Liver (tissue), 9 donors: Measurements from ENCODE around the gene TRERF1. TPM values are rescaled to one million over a fixed set of nuclear protein-coding genes. Genes with fewer than 3 reads are reported as not detected.

Experiments used
- DNase-seq: peaks from one replicate; pipeline ENCODE4 v3.0.0-alpha.2; 2017; ENCODE audit warnings: low spot score
- H3K27ac ChIP-seq, 2 donors: one replicate each; pipeline ENCODE4 v1.7.0; 2013; ENCODE audit warnings: inconsistent platforms in 2 of 2, low read length in 2 of 2, control low read depth in 1 of 2, low read depth in 1 of 2, mild to moderate bottlenecking in 1 of 2
- H3K27me3 ChIP-seq, 4 donors: one replicate each; pipeline versions ENCODE4 v1.6.1 to v1.7.0; 2013; ENCODE audit warnings: low read length in 3 of 4, inconsistent platforms in 1 of 4, mild to moderate bottlenecking in 1 of 4, moderate library complexity in 1 of 4; ENCODE audit not compliant: control insufficient read depth in 4 of 4, insufficient read depth in 4 of 4
- H3K36me3 ChIP-seq, 4 donors: one replicate each; pipeline versions ENCODE4 v1.6.1 to v1.7.0; 2013; ENCODE audit warnings: low read length in 3 of 4, mild to moderate bottlenecking in 3 of 4, low read depth in 1 of 4, moderate library complexity in 1 of 4; ENCODE audit not compliant: control insufficient read depth in 4 of 4, insufficient read depth in 3 of 4
- H3K4me1 ChIP-seq, 4 donors: one replicate each; pipeline versions ENCODE4 v1.6.1 to v1.7.0; 2013; ENCODE audit warnings: low read length in 3 of 4, mild to moderate bottlenecking in 3 of 4, moderate library complexity in 1 of 4; ENCODE audit not compliant: control insufficient read depth in 4 of 4, insufficient read depth in 4 of 4
- H3K4me3 ChIP-seq, 3 donors: one replicate each; pipeline versions ENCODE4 v1.6.1 to v1.7.0; 2013; ENCODE audit warnings: low read length in 3 of 3, control low read depth in 1 of 3, low read depth in 1 of 3, mild to moderate bottlenecking in 1 of 3
- H3K9ac ChIP-seq, 2 donors: one replicate each; pipeline ENCODE4 v1.7.0; 2013; ENCODE audit warnings: low read length in 2 of 2, mild to moderate bottlenecking in 2 of 2, moderate library complexity in 2 of 2, control low read depth in 1 of 2, low read depth in 1 of 2
- H3K9me3 ChIP-seq, 4 donors: one replicate each; pipeline versions ENCODE4 v1.6.1 to v1.7.0; 2013; ENCODE audit warnings: low read length in 3 of 4; ENCODE audit not compliant: control insufficient read depth in 4 of 4
- EGR1 ChIP-seq, 2 donors: IDR thresholded peaks; 2 replicates each; pipeline ENCODE4 v1.6.1; 2016 to 2018; ENCODE audit warnings: antibody characterized with exemption in 2 of 2, low read depth in 2 of 2
- FOXA1 ChIP-seq: IDR thresholded peaks from 2 replicates; pipeline ENCODE4 v1.6.1; 2016; ENCODE audit warnings: antibody characterized with exemption
- FOXA2 ChIP-seq: IDR thresholded peaks from 2 replicates; pipeline ENCODE4 v1.6.1; 2016; ENCODE audit warnings: antibody characterized with exemption
- GABPA ChIP-seq, 2 donors: IDR thresholded peaks in 1 of 2; conservative IDR thresholded peaks in 1 of 2; 2 replicates each; pipeline ENCODE4 v1.6.1; 2016; ENCODE audit warnings: antibody characterized with exemption in 2 of 2, mild to moderate bottlenecking in 1 of 2, moderate library complexity in 1 of 2
- HNF4A ChIP-seq, 2 donors: conservative IDR thresholded peaks; 2 replicates each; pipeline ENCODE4 v1.6.1; 2016; ENCODE audit warnings: antibody characterized with exemption in 2 of 2, mild to moderate bottlenecking in 2 of 2
- HNF4G ChIP-seq: IDR thresholded peaks from 2 replicates; pipeline ENCODE4 v1.6.1; 2016; ENCODE audit warnings: antibody characterized with exemption
- JUND ChIP-seq, 2 donors: IDR thresholded peaks; 2 replicates each; pipeline ENCODE4 v1.6.1; 2016; ENCODE audit warnings: antibody characterized with exemption in 2 of 2
- MAX ChIP-seq: IDR thresholded peaks from 2 replicates; pipeline ENCODE4 v1.6.1; 2016; ENCODE audit warnings: antibody characterized with exemption
- NR2F2 ChIP-seq: IDR thresholded peaks from 2 replicates; pipeline ENCODE4 v1.6.1; 2016; ENCODE audit warnings: antibody characterized with exemption
- RAD21 ChIP-seq, 2 donors: IDR thresholded peaks; 2 replicates each; pipeline ENCODE4 v1.6.1; 2016; ENCODE audit warnings: antibody characterized with exemption in 2 of 2, mild to moderate bottlenecking in 2 of 2
- RXRA ChIP-seq, 2 donors: IDR thresholded peaks; 2 replicates each; pipeline ENCODE4 v1.6.1; 2017 to 2018; ENCODE audit warnings: antibody characterized with exemption in 2 of 2, mild to moderate bottlenecking in 1 of 2
- SP1 ChIP-seq: IDR thresholded peaks from 2 replicates; pipeline ENCODE4 v1.6.1; 2018; ENCODE audit warnings: antibody characterized with exemption, mild to moderate bottlenecking
- TAF1 ChIP-seq: conservative IDR thresholded peaks from 2 replicates; pipeline ENCODE4 v1.6.1; 2016; ENCODE audit warnings: antibody characterized with exemption, mild to moderate bottlenecking
- YY1 ChIP-seq: IDR thresholded peaks from 2 replicates; pipeline ENCODE4 v1.6.1; 2016; ENCODE audit warnings: antibody characterized with exemption, mild to moderate bottlenecking
- WGBS: extraction: QIAGEN DNeasy Blood & Tissue Kit; methylation state at CpG from one replicate; pipeline ENCODE4 v1.1.7; 2013; 5-methylcytosine and 5-hydroxymethylcytosine counted together
- polyA plus RNA-seq, 2 donors: library from polyadenylated mRNA; stranded (reverse) in 1 of 2; unstranded in 1 of 2; fragments of 200-250 nt in 1 of 2; fragments of >200 nt in 1 of 2; fragmentation: Nextera tagmentation in 1 of 2; extraction: Ambion mirVana in 1 of 2; gene quantifications; one replicate each; pipeline versions ENCODE4 v1.2.1 to v1.2.3, GENCODE V29; 2013 to 2015
- total RNA-seq, 2 donors: library from RNA; depleted of rRNA; stranded (reverse); fragments of >200 nt; gene quantifications; one replicate each; pipeline ENCODE4 v1.2.3, GENCODE V29; 2014
- TF ChIP-seq, protein P1 (sequence below): IDR thresholded peaks from 2 replicates; pipeline ENCODE4 v1.6.1; 2016; ENCODE audit warnings: antibody characterized with exemption, mild to moderate bottlenecking
- TF ChIP-seq, protein P2 (sequence below): IDR thresholded peaks from 2 replicates; pipeline ENCODE4 v1.6.1; 2016; ENCODE audit warnings: antibody characterized with exemption
- TF ChIP-seq, protein P3 (sequence below): fragments of 150-350 bp; IDR thresholded peaks from 2 replicates; pipeline ENCODE4 v1.5.1; 2017; ENCODE audit warnings: improper control_type of control experiment, low read depth, low read length; ENCODE audit not compliant: missing input control
- TF ChIP-seq, protein P4 (sequence below): IDR thresholded peaks from 2 replicates; pipeline ENCODE4 v1.6.1; 2016; ENCODE audit warnings: antibody characterized with exemption
- donor health status: healthy.
- donor health status: healthy.
- donor health status: healthy.
- donor health status: healthy.
- donor health status: healthy.

Gene TRERF1
- total and polyA plus RNA-seq, 4 donors: 0.33 to 1.3 (median 0.68) TPM

- TF ChIP-seq, protein P1, sequence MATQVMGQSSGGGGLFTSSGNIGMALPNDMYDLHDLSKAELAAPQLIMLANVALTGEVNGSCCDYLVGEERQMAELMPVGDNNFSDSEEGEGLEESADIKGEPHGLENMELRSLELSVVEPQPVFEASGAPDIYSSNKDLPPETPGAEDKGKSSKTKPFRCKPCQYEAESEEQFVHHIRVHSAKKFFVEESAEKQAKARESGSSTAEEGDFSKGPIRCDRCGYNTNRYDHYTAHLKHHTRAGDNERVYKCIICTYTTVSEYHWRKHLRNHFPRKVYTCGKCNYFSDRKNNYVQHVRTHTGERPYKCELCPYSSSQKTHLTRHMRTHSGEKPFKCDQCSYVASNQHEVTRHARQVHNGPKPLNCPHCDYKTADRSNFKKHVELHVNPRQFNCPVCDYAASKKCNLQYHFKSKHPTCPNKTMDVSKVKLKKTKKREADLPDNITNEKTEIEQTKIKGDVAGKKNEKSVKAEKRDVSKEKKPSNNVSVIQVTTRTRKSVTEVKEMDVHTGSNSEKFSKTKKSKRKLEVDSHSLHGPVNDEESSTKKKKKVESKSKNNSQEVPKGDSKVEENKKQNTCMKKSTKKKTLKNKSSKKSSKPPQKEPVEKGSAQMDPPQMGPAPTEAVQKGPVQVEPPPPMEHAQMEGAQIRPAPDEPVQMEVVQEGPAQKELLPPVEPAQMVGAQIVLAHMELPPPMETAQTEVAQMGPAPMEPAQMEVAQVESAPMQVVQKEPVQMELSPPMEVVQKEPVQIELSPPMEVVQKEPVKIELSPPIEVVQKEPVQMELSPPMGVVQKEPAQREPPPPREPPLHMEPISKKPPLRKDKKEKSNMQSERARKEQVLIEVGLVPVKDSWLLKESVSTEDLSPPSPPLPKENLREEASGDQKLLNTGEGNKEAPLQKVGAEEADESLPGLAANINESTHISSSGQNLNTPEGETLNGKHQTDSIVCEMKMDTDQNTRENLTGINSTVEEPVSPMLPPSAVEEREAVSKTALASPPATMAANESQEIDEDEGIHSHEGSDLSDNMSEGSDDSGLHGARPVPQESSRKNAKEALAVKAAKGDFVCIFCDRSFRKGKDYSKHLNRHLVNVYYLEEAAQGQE: no peak
- TF ChIP-seq HNF4A (conservative IDR thresholded peaks at IDR 0.05) (no peak), RAD21 (IDR thresholded peaks at IDR 0.05) (no peak)
Observed at GRCh38 chr6:42320762-42321161, 131.0 kb downstream of the TRERF1 start (continued).

DNA sequence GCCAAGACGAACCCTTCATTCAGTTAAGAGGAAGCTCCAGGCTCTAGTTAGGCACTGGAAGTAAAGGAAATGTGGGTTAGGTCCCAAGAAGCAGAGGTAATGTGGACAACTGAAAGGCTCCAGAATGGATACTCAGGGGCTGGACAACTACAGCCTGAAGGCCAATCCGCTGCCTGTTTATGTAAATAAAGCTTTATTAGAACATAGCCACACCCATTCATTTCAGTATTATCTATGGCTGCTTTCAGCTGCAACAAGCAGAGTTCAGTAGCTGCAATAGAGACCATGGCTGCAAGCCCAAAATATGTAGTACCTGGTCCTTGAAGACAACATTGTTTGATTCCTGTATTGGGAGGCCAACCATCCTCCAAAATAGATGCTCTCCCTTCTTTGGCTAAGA, 133.2 kb downstream of the TRERF1 start:
- H3K4me3 ChIP-seq: no peak overlapping the region
- H3K27ac ChIP-seq: no peak overlapping the region
- WGBS: 79% methylated on average over 2 of the region's 2 CpGs
- DNase-seq: no peak
- H3K9me3 ChIP-seq: no peaks in the 10 kb centered on the region
- TF ChIP-seq, protein P2, sequence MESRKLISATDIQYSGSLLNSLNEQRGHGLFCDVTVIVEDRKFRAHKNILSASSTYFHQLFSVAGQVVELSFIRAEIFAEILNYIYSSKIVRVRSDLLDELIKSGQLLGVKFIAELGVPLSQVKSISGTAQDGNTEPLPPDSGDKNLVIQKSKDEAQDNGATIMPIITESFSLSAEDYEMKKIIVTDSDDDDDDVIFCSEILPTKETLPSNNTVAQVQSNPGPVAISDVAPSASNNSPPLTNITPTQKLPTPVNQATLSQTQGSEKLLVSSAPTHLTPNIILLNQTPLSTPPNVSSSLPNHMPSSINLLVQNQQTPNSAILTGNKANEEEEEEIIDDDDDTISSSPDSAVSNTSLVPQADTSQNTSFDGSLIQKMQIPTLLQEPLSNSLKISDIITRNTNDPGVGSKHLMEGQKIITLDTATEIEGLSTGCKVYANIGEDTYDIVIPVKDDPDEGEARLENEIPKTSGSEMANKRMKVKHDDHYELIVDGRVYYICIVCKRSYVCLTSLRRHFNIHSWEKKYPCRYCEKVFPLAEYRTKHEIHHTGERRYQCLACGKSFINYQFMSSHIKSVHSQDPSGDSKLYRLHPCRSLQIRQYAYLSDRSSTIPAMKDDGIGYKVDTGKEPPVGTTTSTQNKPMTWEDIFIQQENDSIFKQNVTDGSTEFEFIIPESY: no peak
- TF ChIP-seq HNF4G (no peak), SP1 (no peak), RAD21 (IDR thresholded peaks at IDR 0.05) (no peak), GABPA (IDR thresholded peaks at IDR 0.05 in 1 of 2, conservative IDR thresholded peaks at IDR 0.05 in 1 of 2) (no peak), MAX (no peak), JUND (IDR thresholded peaks at IDR 0.05) (no peak), RXRA (IDR thresholded peaks at IDR 0.05) (no peak), FOXA2 (no peak), FOXA1 (no peak), TAF1 (no peak), EGR1 (IDR thresholded peaks at IDR 0.05; ENCODE audit: low read depth in 2 of 2) (no peak), NR2F2 (no peak), YY1 (no peak)
- TF ChIP-seq, protein P1: no peak
- TF ChIP-seq, protein P3, sequence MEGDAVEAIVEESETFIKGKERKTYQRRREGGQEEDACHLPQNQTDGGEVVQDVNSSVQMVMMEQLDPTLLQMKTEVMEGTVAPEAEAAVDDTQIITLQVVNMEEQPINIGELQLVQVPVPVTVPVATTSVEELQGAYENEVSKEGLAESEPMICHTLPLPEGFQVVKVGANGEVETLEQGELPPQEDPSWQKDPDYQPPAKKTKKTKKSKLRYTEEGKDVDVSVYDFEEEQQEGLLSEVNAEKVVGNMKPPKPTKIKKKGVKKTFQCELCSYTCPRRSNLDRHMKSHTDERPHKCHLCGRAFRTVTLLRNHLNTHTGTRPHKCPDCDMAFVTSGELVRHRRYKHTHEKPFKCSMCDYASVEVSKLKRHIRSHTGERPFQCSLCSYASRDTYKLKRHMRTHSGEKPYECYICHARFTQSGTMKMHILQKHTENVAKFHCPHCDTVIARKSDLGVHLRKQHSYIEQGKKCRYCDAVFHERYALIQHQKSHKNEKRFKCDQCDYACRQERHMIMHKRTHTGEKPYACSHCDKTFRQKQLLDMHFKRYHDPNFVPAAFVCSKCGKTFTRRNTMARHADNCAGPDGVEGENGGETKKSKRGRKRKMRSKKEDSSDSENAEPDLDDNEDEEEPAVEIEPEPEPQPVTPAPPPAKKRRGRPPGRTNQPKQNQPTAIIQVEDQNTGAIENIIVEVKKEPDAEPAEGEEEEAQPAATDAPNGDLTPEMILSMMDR: no peak
- TF ChIP-seq, protein P4, sequence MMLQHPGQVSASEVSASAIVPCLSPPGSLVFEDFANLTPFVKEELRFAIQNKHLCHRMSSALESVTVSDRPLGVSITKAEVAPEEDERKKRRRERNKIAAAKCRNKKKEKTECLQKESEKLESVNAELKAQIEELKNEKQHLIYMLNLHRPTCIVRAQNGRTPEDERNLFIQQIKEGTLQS: no peak
- H3K9ac ChIP-seq: no peak overlapping the region
- no peaks in the 10 kb centered on the region for H3K4me1 ChIP-seq
- no peaks in the 10 kb centered on the region for H3K36me3 ChIP-seq
- H3K27me3 ChIP-seq: no peaks in the 10 kb centered on the region
